NCI-H82 treated with DMSO at 0.1 percent for 48 hours (cell line): ENCODE data around the gene CACNA2D4.

Experiments
- DNase-seq: peaks from one replicate; lab custom pipeline; 2025; ENCODE audit not compliant: unreplicated experiment; lab: John Stamatoyannopoulos, UW

Gene CACNA2D4

GRCh38 chr12:1835211-1836131 is 83.0 kb downstream of the CACNA2D4 start:
- DNase-seq: no peak

GRCh38 chr12:1834186-1834925 is 84.1 kb downstream of the CACNA2D4 start:
- DNase-seq: no peak

- DNase-seq: no peak
These were observed 84.8 kb downstream of the CACNA2D4 start for GRCh38 chr12:1833596-1834028.

GRCh38 chr12:1832801-1833595 is 85.5 kb downstream of the CACNA2D4 start:
- no peak for DNase-seq

- DNase-seq: no peak
These were observed 87.2 kb downstream of the CACNA2D4 start for GRCh38 chr12:1830981-1831963.

GRCh38 chr12:1830401-1830845 is 88.0 kb downstream of the CACNA2D4 start:
- no peak for DNase-seq

GRCh38 chr12:1829306-1829900 is 89.0 kb downstream of the CACNA2D4 start:
- no peak for DNase-seq

- no peak for DNase-seq
These were observed 89.6 kb downstream of the CACNA2D4 start for GRCh38 chr12:1828856-1829255.

GRCh38 chr12:1827826-1828805 is 90.3 kb downstream of the CACNA2D4 start:
- no peak for DNase-seq

GRCh38 chr12:1826867-1827705 is 91.4 kb downstream of the CACNA2D4 start:
- DNase-seq: no peak

GRCh38 chr12:1826401-1826800 is 92.1 kb downstream of the CACNA2D4 start:
- no peak for DNase-seq

- no peak for DNase-seq
These were observed 92.9 kb downstream of the CACNA2D4 start for GRCh38 chr12:1825382-1826102.

- DNase-seq: no peak
These were observed 95.2 kb downstream of the CACNA2D4 start for GRCh38 chr12:1823237-1823636.

- DNase-seq: no peak
These were observed 95.8 kb downstream of the CACNA2D4 start for GRCh38 chr12:1822699-1823098.

GRCh38 chr12:1821805-1822204 is 96.6 kb downstream of the CACNA2D4 start:
- DNase-seq: peak; percentile 45

- no peak for DNase-seq
These were observed 97.6 kb downstream of the CACNA2D4 start for GRCh38 chr12:1820896-1821291.
